GM10266 (cell line): ENCODE results near the gene DDIT4.
"Not testable (repeated sequence)": the region's sequence is repeated elsewhere in the genome, so short reads cannot be mapped to it uniquely, and the experiment has no call there.

Source experiments
- DNase-seq: peaks from one replicate; pipeline ENCODE4 v3.0.0; 2012; ENCODE audit errors: extremely low spot score
- TF ChIP-seq, protein P1 (sequence below): IDR thresholded peaks from 2 replicates; pipeline ENCODE4 v1.5.1; 2012; ENCODE audit warnings: mild to moderate bottlenecking, low read depth; ENCODE audit not compliant: control insufficient read depth, insufficient read depth; ENCODE audit errors: missing control alignments

DDIT4 gene

DNA sequence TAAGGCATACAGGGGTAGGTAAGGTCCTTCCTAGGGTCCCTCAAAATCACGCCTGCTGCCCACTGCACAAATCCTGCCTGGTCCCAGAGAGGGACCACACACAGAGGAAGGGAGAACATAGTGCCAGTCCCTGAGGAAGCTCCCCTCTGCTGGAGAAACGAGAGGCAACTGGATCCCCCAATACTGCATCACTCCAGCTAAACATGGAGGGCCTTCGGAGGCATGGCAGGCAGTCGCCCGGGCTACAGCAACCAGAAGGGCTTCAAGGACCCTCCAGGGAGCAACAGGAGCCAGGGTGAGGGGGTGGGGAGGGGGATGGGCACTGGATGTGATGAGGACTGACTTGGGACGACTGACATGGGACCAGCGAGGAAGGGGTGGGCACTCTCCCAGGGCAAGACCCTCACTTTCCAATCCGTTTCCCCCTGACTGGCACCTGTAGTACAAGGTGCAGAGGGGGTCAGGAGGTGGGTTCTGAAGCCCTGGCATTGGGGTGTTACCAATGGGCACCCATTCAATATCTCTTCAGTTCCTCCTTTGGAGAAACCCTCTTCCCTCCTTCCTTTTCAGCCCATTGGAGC is 21.7 kb downstream of the DDIT4 start:
- TF ChIP-seq, protein P1, sequence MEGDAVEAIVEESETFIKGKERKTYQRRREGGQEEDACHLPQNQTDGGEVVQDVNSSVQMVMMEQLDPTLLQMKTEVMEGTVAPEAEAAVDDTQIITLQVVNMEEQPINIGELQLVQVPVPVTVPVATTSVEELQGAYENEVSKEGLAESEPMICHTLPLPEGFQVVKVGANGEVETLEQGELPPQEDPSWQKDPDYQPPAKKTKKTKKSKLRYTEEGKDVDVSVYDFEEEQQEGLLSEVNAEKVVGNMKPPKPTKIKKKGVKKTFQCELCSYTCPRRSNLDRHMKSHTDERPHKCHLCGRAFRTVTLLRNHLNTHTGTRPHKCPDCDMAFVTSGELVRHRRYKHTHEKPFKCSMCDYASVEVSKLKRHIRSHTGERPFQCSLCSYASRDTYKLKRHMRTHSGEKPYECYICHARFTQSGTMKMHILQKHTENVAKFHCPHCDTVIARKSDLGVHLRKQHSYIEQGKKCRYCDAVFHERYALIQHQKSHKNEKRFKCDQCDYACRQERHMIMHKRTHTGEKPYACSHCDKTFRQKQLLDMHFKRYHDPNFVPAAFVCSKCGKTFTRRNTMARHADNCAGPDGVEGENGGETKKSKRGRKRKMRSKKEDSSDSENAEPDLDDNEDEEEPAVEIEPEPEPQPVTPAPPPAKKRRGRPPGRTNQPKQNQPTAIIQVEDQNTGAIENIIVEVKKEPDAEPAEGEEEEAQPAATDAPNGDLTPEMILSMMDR, result no peak

DNA sequence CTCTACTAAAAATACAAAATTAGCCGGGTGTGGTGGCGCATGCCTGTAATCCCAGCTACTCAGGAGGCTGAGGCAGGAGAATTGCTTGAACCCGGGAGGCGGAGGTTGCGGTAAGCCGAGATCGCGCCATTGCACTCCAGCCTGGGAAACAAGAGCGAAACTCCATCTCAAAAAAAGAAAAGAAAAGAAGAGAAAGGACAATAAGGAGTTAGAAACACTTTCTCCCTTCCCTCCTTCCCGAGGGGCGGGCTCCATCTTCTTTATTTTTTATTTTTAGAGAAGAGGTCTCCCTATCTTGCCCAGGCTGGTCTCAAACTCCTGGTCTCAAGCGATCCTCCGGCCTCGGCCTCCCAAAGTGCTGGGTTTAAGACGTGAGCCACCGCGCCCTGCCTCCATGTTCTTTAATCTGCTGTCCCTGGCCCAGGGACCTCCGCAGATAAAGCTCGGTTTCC is 23.1 kb downstream of the DDIT4 start:
- DNase-seq, result not testable (repeated sequence)

More for the DNA sequence above, 21.7 kb downstream of the DDIT4 start:
- DNase-seq, result no peak

DNA sequence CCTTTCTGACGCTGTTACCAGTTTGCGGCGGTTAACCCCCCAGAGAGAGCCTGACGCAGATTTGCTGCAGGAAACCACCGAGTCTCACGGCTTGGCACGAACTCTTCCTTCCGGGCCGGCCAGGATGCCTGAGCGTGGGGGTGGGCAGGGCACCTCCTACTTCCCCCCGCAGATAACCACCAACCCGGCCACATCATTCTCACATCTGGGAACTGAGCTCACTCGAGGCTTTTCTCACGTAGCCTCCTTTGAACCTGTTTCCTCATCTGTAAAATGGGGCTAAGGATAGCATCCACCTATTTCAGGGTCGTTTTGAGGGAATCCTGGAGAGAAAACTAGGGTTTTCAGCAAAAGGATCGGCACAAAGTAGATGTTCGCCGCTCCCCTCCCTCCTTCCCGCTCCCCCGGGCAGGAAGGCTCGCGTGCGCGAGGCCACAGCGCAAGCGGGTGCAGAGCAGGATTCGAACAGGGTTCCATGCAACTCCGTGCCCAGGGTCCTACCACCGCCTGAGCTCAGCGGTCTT is 23.6 kb downstream of the DDIT4 start:
- DNase-seq, result peak; percentile 88
- TF ChIP-seq, protein P1, result no peak

GRCh38 chr10:72297805-72298591 is 24.3 kb downstream of the DDIT4 start:
- TF ChIP-seq, protein P1, result no peak
- peak; percentile 96 for DNase-seq

GRCh38 chr10:72298592-72299519 is 25.1 kb downstream of the DDIT4 start:
- TF ChIP-seq, protein P1, result no peak
- no peak for DNase-seq

DNA sequence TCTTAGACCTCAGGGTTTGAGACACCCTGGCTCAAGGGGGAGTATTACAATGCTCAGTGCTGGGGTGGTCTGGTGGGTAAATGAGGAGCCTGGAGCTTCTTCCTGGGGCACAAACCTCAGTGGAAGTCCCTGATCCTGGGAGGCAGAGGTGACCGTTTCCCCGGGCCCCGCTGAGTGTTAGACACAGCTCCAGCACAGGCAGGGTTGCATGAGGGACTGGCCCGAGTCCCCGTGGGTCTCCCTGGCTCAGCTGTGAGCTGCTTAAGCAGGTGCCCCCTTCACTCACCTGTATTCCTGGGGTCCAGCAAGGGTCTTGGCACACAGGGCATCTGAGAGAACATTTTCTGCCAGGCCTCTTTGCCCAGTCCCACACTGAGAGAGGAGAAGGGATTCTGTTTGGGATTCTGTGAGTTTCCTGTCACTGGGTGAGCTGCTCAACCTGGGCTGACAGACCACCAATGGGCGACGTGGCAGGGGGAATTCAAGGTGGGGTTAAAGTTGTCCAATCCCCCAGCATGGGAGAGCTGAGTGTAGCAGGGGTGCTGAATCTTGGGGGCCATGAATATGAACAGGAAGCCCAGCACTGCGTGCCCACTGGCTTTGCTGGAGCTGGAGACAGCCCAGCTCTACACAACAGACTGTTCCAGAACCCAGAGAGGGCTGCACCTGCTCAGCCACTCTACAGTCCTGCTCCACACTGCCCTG is 29.9 kb downstream of the DDIT4 start:
- no peak for DNase-seq
- TF ChIP-seq, protein P1, result no peak
